Fibroblast of villous mesenchyme (primary cell): Measurements from ENCODE around the gene TNFAIP8. TPM values are rescaled to one million over a fixed set of nuclear protein-coding genes. Genes with fewer than 3 reads are reported as not detected.

Source experiments
- DNase-seq: peaks from one replicate; pipeline ENCODE4 v3.0.0-alpha.2; 2010; ENCODE audit warnings: low read depth
- H3K4me3 ChIP-seq: 2 replicates; pipeline ENCODE4 v1.5.1; 2011; ENCODE audit warnings: low read depth, mild to moderate bottlenecking, low read length
- CTCF ChIP-seq: IDR thresholded peaks from 2 replicates; pipeline ENCODE4 v1.5.1; 2012; ENCODE audit warnings: low read depth, mild to moderate bottlenecking, low read length; ENCODE audit not compliant: insufficient read depth
- total RNA-seq: library from RNA; depleted of rRNA; stranded (reverse); fragments of >200 nt; gene quantifications from 2 replicates; pipeline ENCODE4 v1.2.3, GENCODE V29; 2012

The TNFAIP8 gene
- total RNA-seq, 1 donor, result 12.1 TPM

GRCh38 chr5:119387945-119388618, 32.3 kb downstream of the TNFAIP8 start:
- no peak for TF ChIP-seq CTCF
- no peak for DNase-seq
- H3K4me3 ChIP-seq, result no peak overlapping the region

- no peak for DNase-seq
- no peak overlapping the region for H3K4me3 ChIP-seq
- TF ChIP-seq CTCF, result no peak
Observed at GRCh38 chr5:119388619-119389190, 32.9 kb downstream of the TNFAIP8 start.

DNA sequence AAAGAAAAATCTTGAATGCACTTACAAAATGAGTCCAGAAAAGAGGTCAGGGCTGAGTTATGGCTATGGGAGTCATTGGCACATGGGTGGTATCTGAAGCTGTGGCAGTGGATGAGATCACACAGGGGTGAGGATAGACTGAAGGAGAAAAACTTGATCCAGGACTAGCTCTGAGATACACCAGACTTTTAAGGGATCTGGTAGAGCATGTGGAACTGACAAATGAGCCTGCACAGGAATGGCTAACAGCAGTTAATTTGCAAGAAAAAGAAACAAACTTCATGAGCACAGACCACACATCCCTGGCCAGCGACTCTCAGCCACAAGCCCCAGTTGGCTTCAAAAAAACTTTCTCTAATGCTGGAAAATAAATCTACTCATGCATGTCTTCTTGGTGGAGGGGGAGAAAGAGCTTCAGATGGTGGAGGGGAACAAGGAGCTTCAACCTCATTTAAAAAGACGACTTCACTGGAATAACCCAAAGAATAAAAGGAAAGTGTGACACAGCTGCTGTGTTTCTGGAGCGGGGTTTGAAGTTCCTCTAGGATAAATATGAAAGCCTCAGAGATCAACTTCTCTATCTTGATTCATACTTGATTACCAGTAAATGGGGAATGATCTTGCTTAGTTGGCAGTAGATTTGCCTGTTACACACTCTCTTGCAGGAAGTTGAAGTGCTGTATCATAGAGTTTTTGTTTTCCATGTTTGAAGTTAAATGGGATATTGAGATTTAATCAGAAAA, 33.6 kb downstream of the TNFAIP8 start:
- no peak overlapping the region for H3K4me3 ChIP-seq
- DNase-seq, result peak; percentile 79
- TF ChIP-seq CTCF, result no peak

DNA sequence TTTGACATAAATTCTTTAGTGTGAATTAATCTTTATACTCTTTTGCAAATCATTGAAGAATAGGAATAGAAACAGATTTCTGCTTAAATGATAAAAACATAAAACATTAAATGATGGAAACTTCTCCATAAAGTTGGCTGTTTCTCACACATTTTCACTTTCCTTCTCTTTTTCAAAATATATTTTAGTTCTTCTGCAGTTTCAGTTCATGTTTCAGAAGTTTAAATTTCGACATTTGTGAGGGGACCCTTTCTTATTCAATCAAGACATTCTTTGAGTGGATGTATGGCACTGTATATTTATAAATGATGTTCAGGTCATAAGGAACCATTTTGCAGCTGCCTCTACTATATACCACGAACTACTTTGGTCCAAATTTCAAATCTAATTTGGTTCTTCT, 34.6 kb downstream of the TNFAIP8 start:
- H3K4me3 ChIP-seq, result no peak overlapping the region
- no peak for TF ChIP-seq CTCF
- no peak for DNase-seq

GRCh38 chr5:119393201-119393691, 37.4 kb downstream of the TNFAIP8 start:
- peak; percentile 43 for DNase-seq
- H3K4me3 ChIP-seq, result no peak overlapping the region
- no peak for TF ChIP-seq CTCF

- DNase-seq, result no peak
- no peak for TF ChIP-seq CTCF
- H3K4me3 ChIP-seq, result no peak overlapping the region
Observed at GRCh38 chr5:119393746-119394145, 37.9 kb downstream of the TNFAIP8 start.
